GM19463 (cell line): Measurements from ENCODE around the gene SLC22A4.

ENCODE experiments used
- ATAC-seq: cut with Tn5 transposase; IDR thresholded peaks from one replicate; pipeline ENCODE4 v1.9.1; 2021; ENCODE audit warnings: mild to moderate bottlenecking, moderate library complexity; ENCODE audit not compliant: unreplicated experiment

SLC22A4 gene

DNA sequence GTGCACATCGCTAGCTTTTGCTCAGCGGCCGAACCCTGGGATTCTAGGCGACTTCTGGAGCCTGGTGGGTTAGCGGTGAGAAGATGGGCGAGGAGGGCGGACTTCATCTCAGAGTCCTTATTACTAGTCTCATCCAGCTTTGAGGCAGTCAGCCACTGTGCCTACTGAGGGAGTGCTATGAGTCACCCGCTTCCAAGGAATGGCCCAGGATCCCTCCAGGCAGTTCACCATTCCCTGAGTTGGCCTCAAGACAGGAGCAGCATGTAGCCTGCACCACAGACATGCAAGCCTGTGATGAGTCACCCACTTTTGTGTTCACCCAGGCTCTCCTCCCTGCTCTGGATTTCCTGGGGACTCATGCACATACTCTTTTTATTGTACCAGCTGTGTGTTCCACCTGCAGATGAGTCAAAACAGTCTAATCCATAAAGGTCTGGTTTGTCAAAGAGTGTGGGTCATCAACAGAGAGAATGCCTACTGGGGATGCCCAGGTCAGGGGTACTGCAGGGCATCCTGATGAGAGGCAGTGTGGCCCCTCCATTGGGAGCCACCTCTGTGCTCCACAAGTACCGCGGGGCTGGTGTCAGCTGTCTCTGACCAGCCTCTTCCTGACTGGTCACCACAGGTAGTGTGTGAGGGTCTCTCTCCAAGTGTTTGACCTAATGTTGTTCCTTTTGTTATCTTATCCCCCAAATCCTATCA lies 95.5 kb downstream of the SLC22A4 start:
- no peak for ATAC-seq

DNA sequence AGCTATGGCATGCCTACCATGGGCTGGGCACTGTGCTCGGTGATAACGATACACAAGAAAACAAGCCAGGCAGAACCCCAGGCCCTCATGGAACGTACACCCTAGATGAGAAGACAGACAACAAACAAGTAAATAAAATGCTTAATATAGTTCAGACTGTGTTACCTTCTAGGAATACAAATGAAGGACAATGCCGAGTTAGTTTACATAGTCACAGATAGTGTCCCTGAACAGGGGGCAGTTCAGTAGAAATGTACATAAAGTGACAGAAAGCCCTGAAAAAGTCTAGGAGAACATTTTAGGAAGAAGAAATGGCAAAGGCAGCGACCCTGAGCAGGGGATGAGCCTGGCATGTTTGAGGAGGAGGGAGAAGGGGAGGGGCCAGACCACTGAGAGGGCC lies 97.1 kb downstream of the SLC22A4 start:
- no peak for ATAC-seq

DNA sequence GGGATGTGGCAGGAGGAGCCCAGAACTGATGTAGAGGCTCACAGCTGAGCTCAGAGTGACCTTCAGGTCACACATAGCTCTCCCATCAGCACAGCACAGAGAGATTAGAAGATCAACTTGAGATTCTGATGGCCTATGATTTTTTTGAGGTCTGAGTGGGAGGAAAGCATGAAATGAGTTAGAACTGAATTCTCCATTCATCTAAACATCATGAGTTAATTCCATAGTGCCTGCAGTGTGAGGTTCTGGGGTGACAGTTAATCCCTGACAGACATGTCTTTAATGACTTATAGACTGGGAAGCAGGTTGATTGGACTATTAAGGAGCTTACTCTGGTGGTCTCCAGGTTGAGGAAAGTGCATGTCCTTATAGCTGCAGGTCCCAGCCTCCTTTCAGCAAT lies 97.7 kb downstream of the SLC22A4 start:
- ATAC-seq, result no peak

DNA sequence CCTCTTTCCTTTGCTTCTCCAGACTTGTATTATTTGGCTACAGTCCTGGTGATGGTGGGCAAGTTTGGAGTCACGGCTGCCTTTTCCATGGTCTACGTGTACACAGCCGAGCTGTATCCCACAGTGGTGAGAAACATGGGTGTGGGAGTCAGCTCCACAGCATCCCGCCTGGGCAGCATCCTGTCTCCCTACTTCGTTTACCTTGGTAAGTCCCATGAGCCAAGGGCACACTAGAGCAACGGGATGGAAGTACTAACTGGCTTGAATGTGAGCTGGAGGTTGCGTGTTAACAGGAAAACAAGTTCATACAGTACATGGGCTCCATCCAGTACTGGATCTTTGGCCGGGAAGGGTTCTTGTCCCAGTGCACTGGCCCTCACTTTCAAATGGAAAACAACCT lies 98.2 kb downstream of the SLC22A4 start:
- no peak for ATAC-seq

DNA sequence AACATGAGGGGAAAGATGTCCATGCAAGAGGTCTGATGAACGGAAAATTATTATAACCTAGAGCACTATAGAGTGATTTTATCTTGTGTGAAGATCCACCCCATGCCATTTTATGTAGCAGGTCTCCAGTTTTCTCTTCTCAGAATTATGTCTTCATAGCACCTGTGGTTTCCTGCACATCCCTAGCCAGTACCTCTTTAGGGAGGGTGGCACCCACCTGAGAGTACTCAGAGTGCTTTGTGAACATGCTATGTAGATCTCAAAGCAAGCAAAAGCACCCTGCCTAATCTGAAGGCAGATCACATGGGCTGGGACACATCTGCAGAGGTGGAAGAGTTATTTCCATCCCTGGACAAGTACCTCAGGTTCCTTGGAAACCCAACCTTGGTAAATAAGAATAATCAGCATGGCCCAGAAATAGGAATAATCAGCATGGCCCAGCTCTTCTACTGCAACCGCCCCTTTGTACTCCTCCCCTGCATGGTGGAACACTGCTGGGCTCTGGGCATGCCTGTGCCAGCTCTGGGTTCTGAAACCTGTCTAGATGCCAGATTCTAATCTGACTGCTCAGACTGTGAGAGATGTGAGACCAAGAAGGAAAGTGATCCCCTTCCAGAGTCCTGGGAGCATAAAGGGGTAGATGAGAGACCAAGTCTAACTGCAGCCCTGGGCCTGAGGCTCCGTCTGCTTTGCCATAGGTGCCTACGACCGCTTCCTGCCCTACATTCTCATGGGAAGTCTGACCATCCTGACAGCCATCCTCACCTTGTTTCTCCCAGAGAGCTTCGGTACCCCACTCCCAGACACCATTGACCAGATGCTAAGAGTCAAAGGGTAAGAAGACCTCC lies 99.0 kb downstream of the SLC22A4 start:
- ATAC-seq, result no peak
